GM12878 (cell line): Measurements from ENCODE around the gene CHMP4A. TPM values are rescaled to one million over a fixed set of nuclear protein-coding genes. Genes with fewer than 3 reads are reported as not detected.

Experiments used
- CREM ChIP-seq: IDR thresholded peaks from 2 replicates; pipeline ENCODE4 v1.6.1; 2014; ENCODE audit warnings: antibody characterized with exemption, low read depth
- DPF2 ChIP-seq: fragments of 450-650 bp; IDR thresholded peaks from 2 replicates; pipeline ENCODE4 v1.6.1; 2017; ENCODE audit warnings: mild to moderate bottlenecking
- E4F1 ChIP-seq: fragments of 450-650 bp; IDR thresholded peaks from 2 replicates; pipeline ENCODE4 v1.6.1; 2018; ENCODE audit warnings: borderline replicate concordance, mild to moderate bottlenecking; ENCODE audit not compliant: partially characterized antibody
- ESRRA ChIP-seq: IDR thresholded peaks from 2 replicates; pipeline ENCODE4 v1.6.1; 2012; ENCODE audit warnings: mild to moderate bottlenecking, low read length, improper control_type of control experiment
- HCFC1 ChIP-seq: fragments of 150-350 bp; IDR thresholded peaks from 2 replicates; pipeline ENCODE4 v1.6.1; 2014; ENCODE audit warnings: low read length
- HDGF ChIP-seq: fragments of 450-650 bp; IDR thresholded peaks from 2 replicates; pipeline ENCODE4 v1.6.1; 2016; ENCODE audit warnings: antibody characterized with exemption
- KAT2A ChIP-seq: conservative IDR thresholded peaks from 2 replicates; pipeline ENCODE4 v1.6.1; 2011; ENCODE audit warnings: low read depth, low read length; ENCODE audit not compliant: control insufficient read depth
- NFYB ChIP-seq: IDR thresholded peaks from 2 replicates; pipeline ENCODE4 v1.6.1; 2011; ENCODE audit warnings: low read depth, mild to moderate bottlenecking, low read length, improper control_type of control experiment, moderate library complexity; ENCODE audit not compliant: insufficient read depth
- POU2F2 ChIP-seq: IDR thresholded peaks from 3 replicates; pipeline ENCODE4 v1.6.1; 2011; ENCODE audit warnings: low read depth, mild to moderate bottlenecking, low read length, borderline replicate concordance
- RAD51 ChIP-seq: fragments of 450-650 bp; IDR thresholded peaks from 2 replicates; pipeline ENCODE4 v1.6.1; 2016; ENCODE audit warnings: moderate library complexity, mild to moderate bottlenecking, inconsistent platforms
- REST ChIP-seq: IDR thresholded peaks from 2 replicates; pipeline ENCODE4 v1.6.1; 2012; ENCODE audit warnings: mild to moderate bottlenecking, low read depth, low read length
- SPI1 ChIP-seq: IDR thresholded peaks from 2 replicates; pipeline ENCODE4 v1.6.1; 2011; ENCODE audit warnings: low read depth, mild to moderate bottlenecking, low read length, moderate library complexity, borderline replicate concordance; ENCODE audit not compliant: insufficient read depth
- SREBF1 ChIP-seq: IDR thresholded peaks from 2 replicates; pipeline ENCODE4 v1.6.1; 2012; ENCODE audit warnings: mild to moderate bottlenecking, low read length
- ZNF207 ChIP-seq: fragments of 450-650 bp; IDR thresholded peaks from 2 replicates; pipeline ENCODE4 v1.6.1; 2014; ENCODE audit warnings: antibody characterized with exemption, mild to moderate bottlenecking, borderline replicate concordance
- ZNF592 ChIP-seq: fragments of 450-650 bp; IDR thresholded peaks from 2 replicates; pipeline ENCODE4 v1.6.1; 2017; ENCODE audit warnings: mild to moderate bottlenecking, moderate library complexity
- polyA plus RNA-seq, 11 experiments: library from polyadenylated mRNA; depleted of rRNA in 4 of 11; unstranded in 6 of 11; stranded (reverse) in 5 of 11; fragments of >200 nt; fragmentation: Nextera tagmentation in 4 of 11; fragmentation: Illumina TruSeq in 1 of 11; extraction: Ambion mirVana in 4 of 11; extraction: Trizol in 1 of 11; gene quantifications; 1 replicate in 1 of 11; 2 replicates in 10 of 11; pipeline versions ENCODE4 v1.2.1 to v1.2.3, GENCODE V29; 2011 to 2016; ENCODE audit warnings: inconsistent platforms in 2 of 11, missing spikeins in 2 of 11, low read depth in 1 of 11
- total RNA-seq, 4 experiments: library from RNA; depleted of rRNA in 3 of 4; stranded (reverse); fragments of >200 nt in 3 of 4; fragmentation: Illumina TruSeq in 1 of 4; extraction: Trizol in 1 of 4; gene quantifications; 2 replicates each; pipeline versions ENCODE4 v1.2.1 to v1.2.3, GENCODE V29; 2013 to 2021

CHMP4A gene
- total and polyA plus RNA-seq, 10 of the 15 experiments (the other 5 are each of a cell fraction or from before 2014, with no cell fraction given), result 35.5 to 151 (median 84.7) TPM

- TF ChIP-seq E4F1 (peak; percentile 75), SREBF1 (peak; percentile 55; the same call in 1 of the 2 replicates), HCFC1 (peak; percentile 95), KAT2A (no peak), DPF2 (peak; percentile 47; the same call in 1 of the 2 replicates), ZNF207 (peak; percentile 97), REST (0 out of 2 replicates have a peak, but pooled peaks have one; percentile 43), RAD51 (peak; percentile 78), POU2F2 (peak; percentile 98), SPI1 (no peak), ESRRA (peak; percentile 86; the same call in 1 of the 2 replicates), HDGF (no peak), NFYB (no peak), ZNF592 (no peak), CREM (peak; percentile 85)
These were observed 24.8 kb downstream of the CHMP4A start, which contains the start of gene IPO4 (continued) for GRCh38 chr14:24188251-24189058.
